Loucy (cell line): ENCODE data around the gene PRRC2B.

Experiments
- H2AFZ ChIP-seq: fragments of 200-600 bp; sonication (generic); 2 replicates; pipeline ENCODE4 v1.6.0; 2016; ENCODE audit warnings: antibody characterized with exemption, mild to moderate bottlenecking, low read length, moderate library complexity
- H3F3A ChIP-seq: fragments of 200-600 bp; 2 replicates; pipeline ENCODE4 v1.6.0; 2016; ENCODE audit warnings: antibody characterized with exemption, low read depth, mild to moderate bottlenecking
- H3K27me3 ChIP-seq: fragments of 200-600 bp; sonication (generic); 2 replicates; pipeline ENCODE4 v1.6.1; 2014; ENCODE audit warnings: low read length, mild to moderate bottlenecking; ENCODE audit not compliant: insufficient read depth, poor library complexity, severe bottlenecking
- H3K36me3 ChIP-seq: fragments of 200-600 bp; sonication (generic); 2 replicates; pipeline ENCODE4 v1.6.1; 2016; ENCODE audit warnings: low read length; ENCODE audit not compliant: insufficient read depth
- H3K4me1 ChIP-seq: fragments of 200-600 bp; sonication (generic); 2 replicates; pipeline ENCODE4 v1.5.1; 2014; ENCODE audit warnings: low read length, mild to moderate bottlenecking; ENCODE audit not compliant: insufficient read depth, poor library complexity, severe bottlenecking
- H3K4me2 ChIP-seq: fragments of 200-600 bp; sonication (generic); 2 replicates; pipeline ENCODE4 v1.6.0; 2014; ENCODE audit warnings: antibody characterized with exemption, low read length, low read depth, mild to moderate bottlenecking; ENCODE audit not compliant: poor library complexity, severe bottlenecking
- H3K4me3 ChIP-seq: fragments of 200-600 bp; sonication (generic); 2 replicates; pipeline ENCODE4 v1.5.1; 2014; ENCODE audit warnings: low read length, mild to moderate bottlenecking, mixed read lengths; ENCODE audit not compliant: poor library complexity, severe bottlenecking
- H3K79me2 ChIP-seq: fragments of 200-600 bp; sonication (generic); 2 replicates; pipeline ENCODE4 v1.6.1; 2014; ENCODE audit warnings: low read length; ENCODE audit not compliant: insufficient read depth
- H3K9ac ChIP-seq: fragments of 200-600 bp; sonication (generic); 2 replicates; pipeline ENCODE4 v1.6.0; 2014; ENCODE audit warnings: mild to moderate bottlenecking, low read depth, low read length, moderate library complexity; ENCODE audit not compliant: poor library complexity, severe bottlenecking
- H3K9me2 ChIP-seq: fragments of 200-600 bp; sonication (generic); replicated peaks from 2 replicates; pipeline ENCODE4 v1.6.1; 2016; ENCODE audit warnings: low read depth, low read length, mixed read lengths
- H3K9me3 ChIP-seq: fragments of 200-600 bp; sonication (generic); 2 replicates; pipeline ENCODE4 v1.6.1; 2014; ENCODE audit warnings: mild to moderate bottlenecking, antibody characterized with exemption, low read length, low read depth; ENCODE audit not compliant: insufficient read depth
- H4K20me1 ChIP-seq: fragments of 200-600 bp; sonication (generic); 2 replicates; pipeline ENCODE4 v1.6.0; 2014; ENCODE audit warnings: antibody characterized with exemption, low read length, mild to moderate bottlenecking; ENCODE audit not compliant: insufficient read depth, poor library complexity, severe bottlenecking
- CTCF ChIP-seq: fragments of 200-600 bp; sonication (generic); conservative IDR thresholded peaks from 2 replicates; pipeline ENCODE4 v1.5.1; 2014; ENCODE audit warnings: mild to moderate bottlenecking, antibody characterized with exemption, low read length
- EZH2phosphoT487 ChIP-seq: fragments of 200-600 bp; IDR thresholded peaks from 2 replicates; pipeline ENCODE4 v1.6.1; 2018; ENCODE audit warnings: antibody characterized with exemption, mild to moderate bottlenecking, moderate library complexity, borderline replicate concordance

The PRRC2B gene

DNA sequence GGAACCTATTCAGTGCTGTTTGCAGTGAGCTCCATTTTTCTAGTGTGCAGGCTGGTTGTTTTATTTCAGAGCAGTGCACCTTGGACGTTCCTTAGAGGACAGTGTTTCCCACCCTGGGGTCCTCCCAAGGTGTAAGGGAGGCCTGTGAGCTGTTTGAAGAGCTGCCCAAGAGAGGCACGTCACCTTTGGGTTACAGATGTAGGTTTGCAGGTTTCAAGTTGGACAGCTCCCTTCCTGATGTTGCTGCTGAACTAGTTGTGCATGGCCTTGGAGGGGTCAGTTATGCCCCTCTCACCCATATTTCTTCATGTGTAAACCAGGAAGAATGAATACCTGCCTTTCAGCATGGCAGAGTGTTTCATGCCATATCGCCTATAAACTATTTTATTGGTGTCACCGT, 74.1 kb downstream of the PRRC2B start:
- Histone ChIP-seq H3K9ac (no peak overlapping the region), H3K4me2 (no peak overlapping the region), H2AFZ (no peak overlapping the region), H3K79me2 (peaks cover 10% of the 10 kb centered on the region; the same call in 1 of the 2 replicates), H4K20me1 (peaks cover 43% of the 10 kb centered on the region), H3K4me3 (no peak overlapping the region), H3F3A (no peaks in the 10 kb centered on the region), H3K36me3 (peaks cover 96% of the 10 kb centered on the region), H3K4me1 (no peaks in the 10 kb centered on the region), H3K9me2 (no peaks in the 10 kb centered on the region), H3K9me3 (no peaks in the 10 kb centered on the region), H3K27me3 (no peaks in the 10 kb centered on the region)
- TF ChIP-seq CTCF: no peak
- TF ChIP-seq EZH2phosphoT487: no peak

- H3K4me2 ChIP-seq: no peak overlapping the region
- no peaks in the 10 kb centered on the region for H3K27me3 ChIP-seq
- H2AFZ ChIP-seq: no peak overlapping the region
- no peaks in the 10 kb centered on the region for H3K9me2 ChIP-seq
- peaks cover 96% of the 10 kb centered on the region for H3K36me3 ChIP-seq
- no peak overlapping the region for H3K4me3 ChIP-seq
- no peaks in the 10 kb centered on the region for H3F3A ChIP-seq
- no peaks in the 10 kb centered on the region for H3K9me3 ChIP-seq
- H3K4me1 ChIP-seq: no peaks in the 10 kb centered on the region
- no peak overlapping the region for H3K9ac ChIP-seq
- H3K79me2 ChIP-seq: peaks cover 10% of the 10 kb centered on the region; the same call in 1 of the 2 replicates
- peaks cover 44% of the 10 kb centered on the region for H4K20me1 ChIP-seq
- TF ChIP-seq EZH2phosphoT487: no peak
- TF ChIP-seq CTCF: no peak
These were observed 75.5 kb downstream of the PRRC2B start for GRCh38 chr9:131469356-131469755.

- Histone ChIP-seq H3K4me2 (no peak overlapping the region), H3K27me3 (no peaks in the 10 kb centered on the region), H3K36me3 (peaks cover 96% of the 10 kb centered on the region), H3F3A (no peaks in the 10 kb centered on the region), H3K9me3 (no peaks in the 10 kb centered on the region), H3K4me3 (no peak overlapping the region), H3K79me2 (peaks cover 10% of the 10 kb centered on the region; the same call in 1 of the 2 replicates), H2AFZ (no peak overlapping the region), H3K4me1 (no peaks in the 10 kb centered on the region), H4K20me1 (peaks cover 42% of the 10 kb centered on the region), H3K9me2 (no peaks in the 10 kb centered on the region), H3K9ac (no peak overlapping the region)
- no peak for TF ChIP-seq EZH2phosphoT487
- TF ChIP-seq CTCF: no peak
These were observed 76.1 kb downstream of the PRRC2B start for GRCh38 chr9:131469951-131470350.
